Measurements from ENCODE around the gene PGR. TPM values are rescaled to one million over a fixed set of nuclear protein-coding genes. Genes with fewer than 3 reads are reported as not detected.
A peak's percentile ranks its signal among the peaks of the same experiment; 100 is the strongest.
"Not testable (repeated sequence)": the region's sequence is repeated elsewhere in the genome, so short reads cannot be mapped to it uniquely, and the experiment has no call there.

PGR gene
- polyA plus RNA-seq, 4 donors = 0.04 to 0.10 (median 0.07) TPM

- DNase-seq (ENCODE audit: low read depth in 4 of 4, low spot score in 3 of 4) = not testable (repeated sequence)
These were observed 115.9 kb downstream of the PGR start for GRCh38 chr11:101013702-101014101.

GRCh38 chr11:101011881-101012280 lies 117.7 kb downstream of the PGR start:
- no peak for DNase-seq (ENCODE audit: low read depth in 4 of 4, low spot score in 3 of 4)

GRCh38 chr11:101010899-101011298 lies 118.7 kb downstream of the PGR start:
- no peak for DNase-seq (ENCODE audit: low read depth in 4 of 4, low spot score in 3 of 4)

- no peak for DNase-seq (ENCODE audit: low read depth in 4 of 4, low spot score in 3 of 4)
These were observed 119.9 kb downstream of the PGR start for GRCh38 chr11:101009690-101010055.

GRCh38 chr11:101008961-101009689 lies 120.5 kb downstream of the PGR start:
- DNase-seq (ENCODE audit: low read depth in 4 of 4, low spot score in 3 of 4) = no peak

GRCh38 chr11:101003468-101003867 lies 126.1 kb downstream of the PGR start:
- no peak for DNase-seq (ENCODE audit: low read depth in 4 of 4, low spot score in 3 of 4)

- no peak for DNase-seq (ENCODE audit: low read depth in 4 of 4, low spot score in 3 of 4)
These were observed 129.9 kb downstream of the PGR start for GRCh38 chr11:100999756-101000155.

- DNase-seq (ENCODE audit: low read depth in 4 of 4, low spot score in 3 of 4) = no peak
These were observed 134.6 kb downstream of the PGR start for GRCh38 chr11:100994966-100995365.

GRCh38 chr11:100991541-100991940 lies 138.1 kb downstream of the PGR start:
- DNase-seq (ENCODE audit: low read depth in 4 of 4, low spot score in 3 of 4) = no peak

GRCh38 chr11:100990931-100991330 lies 138.7 kb downstream of the PGR start:
- no peak for DNase-seq (ENCODE audit: low read depth in 4 of 4, low spot score in 3 of 4)

GRCh38 chr11:100984668-100985067 lies 144.9 kb downstream of the PGR start:
- DNase-seq (ENCODE audit: low read depth in 4 of 4, low spot score in 3 of 4) = no peak

- DNase-seq (ENCODE audit: low read depth in 4 of 4, low spot score in 3 of 4) = no peak
These were observed 148.3 kb downstream of the PGR start for GRCh38 chr11:100981196-100981824.

GRCh38 chr11:100980156-100980555 lies 149.5 kb downstream of the PGR start:
- peak in 2 of 4 donors; percentile 5 for DNase-seq (ENCODE audit: low read depth in 4 of 4, low spot score in 3 of 4)

Measured in right renal pelvis (tissue), 4 donors.